Natural killer cell treated with Interleukin-12 subunit alpha and Interleukin-12 subunit beta and Interleukin-15 and Interleukin-18, amount 100 ng/mL, for 72 hours (primary cell): ENCODE results near the gene FBXL13. TPM values are rescaled to one million over a fixed set of nuclear protein-coding genes. Genes with fewer than 3 reads are reported as not detected.
"Not testable (repeated sequence)": the region's sequence is repeated elsewhere in the genome, so short reads cannot be mapped to it uniquely, and the experiment has no call there.

Experiments used
- ATAC-seq, 2 donors: fragments of 150-1000 bp; cut with Tn5 transposase in 1 of 2; sonication (Bioruptor Pico), chemical (Tn5 transposase) in 1 of 2; 2 replicates each; pipeline ENCODE4 v1.10.0; 2021
- DNase-seq: peaks from one replicate; pipeline ENCODE4 v3.0.0; 2022; ENCODE audit warnings: low spot score
- H3K27ac Mint-ChIP-seq, 2 donors: 1 replicate in 1 of 2; 2 replicates in 1 of 2; pipeline ENCODE4 v1.8.0; 2022; ENCODE audit warnings: mixed read lengths in 2 of 2, mild to moderate bottlenecking in 1 of 2, moderate library complexity in 1 of 2
- H3K27me3 Mint-ChIP-seq, 2 donors: 1 replicate in 1 of 2; 2 replicates in 1 of 2; pipeline ENCODE4 v1.8.0; 2022; ENCODE audit warnings: mixed read lengths in 2 of 2
- H3K36me3 Mint-ChIP-seq: one replicate; pipeline ENCODE4 v1.8.0; 2022; ENCODE audit warnings: mixed read lengths
- H3K4me1 Mint-ChIP-seq, 2 donors: 1 replicate in 1 of 2; 2 replicates in 1 of 2; pipeline ENCODE4 v1.8.0; 2022; ENCODE audit warnings: low read depth in 2 of 2, mixed read lengths in 2 of 2, mild to moderate bottlenecking in 1 of 2
- H3K4me3 Mint-ChIP-seq: one replicate; pipeline ENCODE4 v1.8.0; 2022; ENCODE audit warnings: mixed read lengths
- H3K9me3 Mint-ChIP-seq: 2 replicates; pipeline ENCODE4 v1.8.0; 2022; ENCODE audit warnings: mixed read lengths
- total RNA-seq, 2 donors: library from RNA; stranded (reverse); gene quantifications; one replicate each; pipeline ENCODE4 v1.2.3, GENCODE V29; 2022

Gene FBXL13
- total RNA-seq, 2 donors from 2014 or later, result 0.43 to 0.86 TPM

DNA sequence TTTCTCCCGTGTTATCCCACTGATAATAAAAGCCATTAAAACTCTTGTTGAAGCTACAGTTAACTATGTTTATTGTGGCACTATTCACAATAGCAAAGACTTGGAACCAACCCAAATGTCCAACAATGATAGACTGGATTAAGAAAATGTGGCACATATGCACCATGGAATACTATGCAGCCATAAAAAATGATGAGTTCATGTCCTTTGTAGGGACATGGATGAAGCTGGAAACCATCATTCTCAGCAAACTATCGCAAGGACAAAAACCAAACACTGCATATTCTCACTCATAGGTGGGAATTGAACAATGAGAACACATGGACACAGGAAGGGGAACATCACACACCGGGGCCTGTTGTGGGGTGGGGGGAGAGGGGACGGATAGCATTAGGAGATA is 97.0 kb downstream of the FBXL13 start:
- not testable (repeated sequence) for H3K9me3 Mint-ChIP-seq, DNase-seq, H3K4me3 Mint-ChIP-seq, H3K4me1 Mint-ChIP-seq, H3K27ac Mint-ChIP-seq, H3K36me3 Mint-ChIP-seq, ATAC-seq
- peaks cover 3 to 24% of the 10 kb centered on the region in 2 donors for H3K27me3 Mint-ChIP-seq

DNA sequence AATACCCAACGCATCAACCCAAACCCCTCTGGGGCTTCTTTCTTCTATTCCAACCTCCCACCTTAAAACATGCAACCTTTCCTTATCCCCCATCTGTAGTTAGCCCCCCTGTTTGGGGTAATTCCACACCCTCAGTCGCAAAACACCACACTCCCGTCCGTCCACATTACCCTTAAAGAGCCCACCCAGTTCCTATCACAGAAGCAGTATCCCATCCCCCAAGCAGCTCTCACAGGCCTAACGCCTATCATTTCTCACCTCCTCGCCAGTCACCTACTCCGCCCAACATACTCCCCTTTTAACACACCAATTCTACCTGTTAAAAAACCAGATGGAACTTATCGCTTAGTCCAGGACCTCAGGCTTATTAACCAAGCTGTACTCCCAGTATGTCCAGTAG is 98.1 kb downstream of the FBXL13 start:
- Mint-ChIP-seq H3K27ac (no peak overlapping the region), H3K9me3 (no peaks in the 10 kb centered on the region), H3K4me3 (no peak overlapping the region), H3K4me1 (no peaks in the 10 kb centered on the region), H3K27me3 (peaks cover 3 to 24% of the 10 kb centered on the region in 2 donors), H3K36me3 (no peaks in the 10 kb centered on the region)
- no peak for ATAC-seq
- DNase-seq, result no peak

DNA sequence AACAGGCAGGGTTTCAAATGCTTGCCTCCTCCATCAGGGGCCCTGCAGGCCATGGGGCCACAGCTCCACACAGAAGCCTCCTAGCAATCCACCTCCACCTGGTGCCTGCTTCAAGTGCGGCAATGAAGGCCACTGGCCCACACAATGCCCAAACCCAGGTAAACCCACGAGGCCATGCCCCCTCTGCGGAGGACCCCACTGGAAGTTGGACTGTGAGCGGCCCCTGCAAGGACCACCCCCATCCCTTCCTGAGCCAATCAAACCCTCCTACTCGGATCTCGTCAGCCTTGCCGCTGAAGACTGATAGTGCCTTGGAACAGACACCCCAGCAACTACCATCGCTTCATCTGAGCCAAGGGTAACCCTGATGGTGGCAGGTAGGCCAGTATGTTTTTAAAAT is 98.7 kb downstream of the FBXL13 start:
- Mint-ChIP-seq H3K27me3 (peaks cover 3 to 24% of the 10 kb centered on the region in 2 donors), H3K36me3 (no peaks in the 10 kb centered on the region), H3K4me3 (no peak overlapping the region), H3K27ac (no peak overlapping the region), H3K9me3 (no peaks in the 10 kb centered on the region), H3K4me1 (no peaks in the 10 kb centered on the region)
- ATAC-seq (no peak), DNase-seq (no peak)

DNA sequence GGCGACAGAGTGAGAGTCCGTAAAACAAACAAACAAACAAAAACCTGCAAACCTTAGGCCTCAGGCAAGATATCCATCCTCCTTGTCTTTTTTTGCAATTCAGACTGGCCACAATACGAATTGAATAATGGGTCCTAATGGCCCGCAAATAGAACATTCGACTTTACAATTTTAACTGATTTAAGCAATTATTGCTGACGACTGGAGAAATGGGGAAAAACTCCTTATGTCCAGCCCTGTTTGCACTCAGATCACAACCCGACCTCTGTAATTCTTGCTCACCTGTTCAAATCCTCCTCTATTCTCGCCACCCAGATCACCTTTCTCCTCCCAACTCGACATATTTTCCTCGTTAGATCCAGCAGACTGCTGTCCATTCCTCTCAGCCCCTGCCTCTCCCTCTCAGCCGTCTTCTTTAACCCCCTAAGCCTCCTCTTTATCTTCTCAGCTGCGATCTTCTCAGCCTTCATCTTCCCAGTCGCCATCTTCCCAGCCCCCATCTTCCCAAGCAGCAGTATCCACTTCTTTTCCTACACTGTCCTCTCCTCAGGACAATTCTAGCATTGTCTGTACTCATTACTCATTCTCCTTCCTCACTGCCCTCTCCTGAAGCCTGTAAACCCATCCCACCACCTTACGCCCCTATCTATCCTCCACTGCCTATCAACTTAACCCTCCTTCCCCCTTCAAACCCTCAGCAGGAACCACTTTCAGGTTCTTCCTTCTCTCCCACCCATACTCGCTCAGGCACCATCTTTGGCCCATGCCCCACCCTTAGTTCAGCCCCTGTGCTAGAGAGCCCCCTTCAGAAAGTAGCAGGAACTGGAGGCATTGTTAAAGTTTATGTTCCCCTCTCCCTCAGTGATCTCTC is 100.0 kb downstream of the FBXL13 start:
- Mint-ChIP-seq H3K4me3 (no peak overlapping the region), H3K27ac (no peak overlapping the region), H3K36me3 (no peaks in the 10 kb centered on the region), H3K27me3 (peaks cover 3 to 24% of the 10 kb centered on the region in 2 donors), H3K9me3 (no peaks in the 10 kb centered on the region), H3K4me1 (no peaks in the 10 kb centered on the region)
- DNase-seq (no peak), ATAC-seq (no peak)

DNA sequence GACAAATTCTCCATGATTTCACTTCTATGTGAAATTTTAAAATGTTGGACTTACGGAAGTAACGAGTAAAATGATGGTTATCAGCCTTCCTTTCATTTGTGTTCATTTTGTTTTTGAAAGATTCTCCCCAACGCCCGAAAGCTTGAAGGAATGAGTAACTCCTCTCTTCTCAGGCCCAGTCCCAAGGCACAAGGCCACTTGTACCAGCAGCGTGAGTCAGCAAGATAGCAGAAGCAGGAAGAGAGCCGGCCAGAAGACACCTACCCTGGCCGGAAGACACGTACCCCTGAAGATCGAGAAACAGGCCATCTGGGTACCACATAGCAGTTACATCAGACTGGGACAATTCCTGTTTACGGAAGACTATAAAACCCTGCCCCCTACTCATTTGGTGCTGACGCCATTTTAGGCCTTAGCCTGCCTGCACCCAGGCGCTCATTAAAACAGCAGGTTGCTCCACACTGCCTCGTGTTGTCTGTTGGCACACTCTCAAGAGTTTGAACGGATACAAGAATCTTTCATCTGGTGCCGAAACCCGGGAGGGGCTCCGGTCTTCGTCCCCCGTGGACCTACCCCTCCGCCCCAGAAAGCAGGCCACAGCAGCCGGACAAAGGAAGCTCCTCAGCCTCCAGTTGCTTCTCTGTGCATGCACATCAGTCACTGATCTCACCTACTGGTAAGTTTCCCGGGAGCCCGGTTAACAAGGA is 101.3 kb downstream of the FBXL13 start:
- Mint-ChIP-seq H3K4me3 (no peak overlapping the region), H3K9me3 (no peaks in the 10 kb centered on the region), H3K27me3 (peaks cover 5 to 31% of the 10 kb centered on the region in 2 donors), H3K27ac (no peak overlapping the region), H3K4me1 (no peaks in the 10 kb centered on the region), H3K36me3 (no peaks in the 10 kb centered on the region)
- DNase-seq (no peak), ATAC-seq (no peak)

DNA sequence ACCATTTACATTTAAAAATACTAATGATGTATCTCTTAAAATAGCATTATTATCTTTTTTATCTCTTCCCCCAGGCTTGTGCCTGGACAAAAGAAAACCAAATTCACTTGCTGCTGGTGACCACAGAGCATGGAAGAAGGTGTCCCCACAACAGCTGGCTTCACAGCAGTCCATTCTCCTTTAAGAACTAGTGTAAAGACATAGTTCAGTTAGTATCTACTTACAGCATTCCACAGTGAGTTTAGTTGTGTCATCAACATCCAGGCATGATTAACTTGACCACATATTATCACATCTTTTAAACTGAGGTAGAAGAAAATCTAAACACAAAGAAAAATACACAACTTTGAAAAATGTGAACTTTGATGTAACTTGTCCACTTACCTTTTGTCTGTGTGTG is 106.8 kb downstream of the FBXL13 start:
- no peaks in the 10 kb centered on the region for H3K36me3 Mint-ChIP-seq
- no peak for DNase-seq

DNA sequence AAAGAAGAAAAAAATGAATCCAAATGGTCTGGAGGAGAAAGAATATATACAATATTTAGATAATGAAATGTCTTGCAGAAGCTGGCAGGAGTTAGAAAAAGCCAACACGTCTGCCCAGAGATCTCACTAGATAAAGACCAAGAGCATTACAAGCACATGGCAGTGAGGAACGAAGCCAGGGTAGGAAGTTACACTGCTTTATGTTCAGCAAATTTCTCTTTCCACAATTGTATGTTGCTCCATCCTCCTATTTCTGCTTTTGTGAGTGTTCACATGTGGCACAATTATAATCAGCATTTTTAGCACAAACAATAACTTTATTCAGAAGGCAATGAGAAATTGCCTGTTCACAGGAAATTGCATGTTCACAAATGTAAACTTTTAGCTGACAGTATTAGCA is 108.1 kb downstream of the FBXL13 start:
- Mint-ChIP-seq H3K27me3 (peaks cover 2 to 7% of the 10 kb centered on the region in 2 donors), H3K4me3 (no peak overlapping the region), H3K4me1 (no peaks in the 10 kb centered on the region), H3K27ac (no peak overlapping the region), H3K9me3 (no peaks in the 10 kb centered on the region), H3K36me3 (no peaks in the 10 kb centered on the region)
- DNase-seq (no peak), ATAC-seq (no peak)

More for the DNA sequence above, 106.8 kb downstream of the FBXL13 start:
- H3K27ac Mint-ChIP-seq, result no peak overlapping the region
- ATAC-seq, result no peak
- no peaks in the 10 kb centered on the region for H3K4me1 Mint-ChIP-seq
- H3K4me3 Mint-ChIP-seq, result no peak overlapping the region
- H3K9me3 Mint-ChIP-seq, result no peaks in the 10 kb centered on the region
- peaks cover 2 to 7% of the 10 kb centered on the region in 2 donors for H3K27me3 Mint-ChIP-seq

DNA sequence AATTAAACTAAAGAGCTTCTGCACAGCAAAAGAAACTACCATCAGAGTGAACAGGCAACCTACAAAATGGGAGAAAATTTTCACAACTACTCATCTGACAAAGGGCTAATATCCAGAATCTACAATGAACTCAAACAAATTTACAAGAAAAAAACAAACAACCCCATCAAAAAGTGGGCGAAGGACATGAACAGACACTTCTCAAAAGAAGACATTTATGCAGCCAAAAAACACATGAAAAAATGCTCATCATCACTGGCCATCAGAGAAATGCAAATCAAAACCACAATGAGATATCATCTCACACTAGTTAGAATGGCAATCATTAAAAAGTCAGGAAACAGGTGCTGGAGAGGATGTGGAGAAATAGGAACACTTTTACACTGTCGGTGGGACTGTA is 112.6 kb downstream of the FBXL13 start:
- H3K4me3 Mint-ChIP-seq, H3K4me1 Mint-ChIP-seq, H3K36me3 Mint-ChIP-seq, H3K9me3 Mint-ChIP-seq, DNase-seq, ATAC-seq, H3K27me3 Mint-ChIP-seq, H3K27ac Mint-ChIP-seq: not testable (repeated sequence)

DNA sequence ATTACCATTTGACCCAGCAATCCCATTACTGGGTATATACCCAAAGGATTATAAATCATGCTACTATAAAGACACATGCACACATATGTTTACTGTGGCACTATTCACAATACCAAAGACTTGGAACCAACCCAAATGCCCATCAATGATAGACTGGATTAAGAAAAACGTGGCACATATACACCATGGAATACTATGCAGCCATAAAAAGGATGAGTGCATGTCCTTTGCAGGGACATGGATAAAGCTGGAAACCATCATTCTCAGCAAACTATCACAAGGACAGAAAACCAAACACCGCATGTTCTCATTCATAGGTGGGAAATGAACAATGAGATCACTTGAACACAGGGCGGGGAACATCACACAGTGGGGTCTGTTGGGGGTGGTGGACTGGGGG is 116.6 kb downstream of the FBXL13 start:
- ATAC-seq, H3K4me1 Mint-ChIP-seq, DNase-seq, H3K4me3 Mint-ChIP-seq, H3K9me3 Mint-ChIP-seq, H3K27ac Mint-ChIP-seq: not testable (repeated sequence)
- Mint-ChIP-seq H3K27me3 (peaks cover 6 to 27% of the 10 kb centered on the region in 2 donors), H3K36me3 (peaks cover 21% of the 10 kb centered on the region)

DNA sequence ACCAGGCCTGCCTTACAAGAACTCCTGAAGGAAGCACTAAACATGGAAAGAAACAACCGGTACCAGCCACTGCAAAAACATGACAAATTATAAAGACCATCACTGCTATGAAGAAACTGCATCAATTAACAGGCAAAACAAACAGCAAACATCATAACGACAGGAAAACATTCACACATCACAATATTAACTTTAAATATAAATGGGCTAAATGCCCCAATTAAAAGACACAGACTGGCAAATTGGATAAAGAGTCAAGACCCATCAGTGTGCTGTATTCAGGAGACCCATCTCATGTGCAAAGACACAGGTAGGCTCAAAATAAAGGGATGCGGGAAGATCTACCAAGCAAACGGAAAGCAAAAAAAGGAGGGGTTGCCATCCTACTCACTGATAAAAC is 120.2 kb downstream of the FBXL13 start:
- H3K4me3 Mint-ChIP-seq, H3K4me1 Mint-ChIP-seq, H3K9me3 Mint-ChIP-seq, DNase-seq, ATAC-seq, H3K27ac Mint-ChIP-seq: not testable (repeated sequence)
- Mint-ChIP-seq H3K36me3 (peaks cover 21% of the 10 kb centered on the region), H3K27me3 (peaks cover 13 to 37% of the 10 kb centered on the region in 2 donors)

DNA sequence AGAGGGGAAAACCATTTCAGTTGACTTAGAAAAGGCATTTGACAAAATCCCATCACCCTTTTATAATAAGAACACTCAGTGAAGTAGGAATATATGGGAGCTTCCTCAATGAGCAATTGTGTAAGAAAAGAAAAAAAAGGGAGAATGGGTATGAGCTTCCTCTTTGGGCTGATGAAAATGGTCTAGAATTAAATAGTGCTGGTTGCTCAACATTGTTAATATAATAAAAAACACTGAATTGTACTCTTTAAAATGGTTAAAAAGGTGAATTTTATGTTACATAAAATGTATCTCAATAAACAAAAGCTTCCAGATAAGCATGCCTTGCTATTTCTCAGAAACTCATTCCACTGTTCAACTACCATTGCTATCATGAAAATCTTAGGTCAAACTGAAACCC is 121.2 kb downstream of the FBXL13 start:
- no peak for ATAC-seq
- Mint-ChIP-seq H3K27ac (no peak overlapping the region), H3K4me1 (no peaks in the 10 kb centered on the region), H3K9me3 (peaks cover 7% of the 10 kb centered on the region), H3K27me3 (peaks cover 13 to 37% of the 10 kb centered on the region in 2 donors), H3K4me3 (no peak overlapping the region), H3K36me3 (peaks cover 21% of the 10 kb centered on the region)
- DNase-seq, result no peak

DNA sequence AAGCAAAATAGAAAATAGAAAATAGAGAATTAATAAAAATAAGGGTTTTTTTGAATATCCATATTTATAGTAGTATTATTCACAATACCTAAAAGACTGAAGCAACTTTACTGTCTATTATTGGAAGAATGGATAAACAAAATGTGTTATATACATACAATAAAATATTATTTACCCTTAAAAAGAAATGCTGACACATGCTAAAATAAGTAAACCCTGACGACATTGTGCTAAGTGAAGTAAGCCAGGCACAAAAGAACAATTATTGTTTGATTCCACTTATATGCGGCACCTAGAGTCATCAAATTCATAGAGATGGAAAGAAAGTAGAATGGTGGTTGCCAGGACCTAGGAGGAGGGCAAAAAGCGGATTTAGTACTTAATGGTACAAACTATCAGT is 122.8 kb downstream of the FBXL13 start:
- ATAC-seq (no peak), DNase-seq (no peak)
- Mint-ChIP-seq H3K4me3 (no peak overlapping the region), H3K36me3 (peaks cover 21% of the 10 kb centered on the region), H3K4me1 (no peaks in the 10 kb centered on the region), H3K27me3 (peaks cover 13 to 37% of the 10 kb centered on the region in 2 donors), H3K27ac (no peak overlapping the region), H3K9me3 (peaks cover 7% of the 10 kb centered on the region)

DNA sequence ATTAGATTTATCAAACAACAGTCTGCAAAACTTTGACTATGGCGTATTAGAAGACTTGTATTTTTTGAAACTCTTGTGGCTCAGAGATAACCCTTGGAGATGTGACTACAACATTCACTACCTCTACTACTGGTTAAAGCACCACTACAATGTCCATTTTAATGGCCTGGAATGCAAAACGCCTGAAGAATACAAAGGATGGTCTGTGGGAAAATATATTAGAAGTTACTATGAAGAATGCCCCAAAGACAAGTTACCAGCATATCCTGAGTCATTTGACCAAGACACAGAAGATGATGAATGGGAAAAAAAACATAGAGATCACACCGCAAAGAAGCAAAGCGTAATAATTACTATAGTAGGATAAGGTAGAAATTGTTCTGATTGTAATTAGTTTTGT is 130.4 kb downstream of the FBXL13 start:
- H3K4me1 Mint-ChIP-seq, result peaks cover 0 to 7% of the 10 kb centered on the region in 2 donors
- H3K9me3 Mint-ChIP-seq, result no peaks in the 10 kb centered on the region
- no peak overlapping the region for H3K27ac Mint-ChIP-seq
- peaks cover 6 to 12% of the 10 kb centered on the region in 2 donors for H3K27me3 Mint-ChIP-seq
- no peak overlapping the region for H3K4me3 Mint-ChIP-seq
- no peaks in the 10 kb centered on the region for H3K36me3 Mint-ChIP-seq
- DNase-seq (no peak), ATAC-seq (no peak)
